ENCODE data around the gene RBM4. TPM values are rescaled to one million over a fixed set of nuclear protein-coding genes. Genes with fewer than 3 reads are reported as not detected.

The RBM4 gene
- total RNA-seq, 1 donor from 2014 or later: 153 TPM

DNA sequence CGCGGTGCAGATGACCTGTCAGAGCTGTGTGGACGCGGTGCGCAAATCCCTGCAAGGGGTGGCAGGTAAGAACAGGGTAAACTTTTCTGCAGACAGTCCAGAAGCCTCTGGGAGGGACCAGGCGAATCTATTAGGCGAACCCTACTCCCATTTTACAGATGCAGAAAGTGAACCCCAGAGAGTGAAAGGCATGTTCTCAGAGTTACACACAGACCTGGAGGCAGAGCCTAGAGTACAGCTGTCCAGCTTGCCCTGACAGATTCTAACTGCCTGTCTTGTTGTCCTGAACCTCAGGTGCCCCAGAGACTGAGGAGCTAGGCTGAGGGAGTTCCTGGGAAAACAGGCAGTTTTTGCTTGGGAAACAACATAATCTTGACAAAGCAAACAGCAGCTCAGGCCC lies 44.9 kb upstream of the RBM4 start:
- H2AFZ ChIP-seq (ENCODE audit: low read depth, low read length): peak overlapping the region; percentile 95

DNA sequence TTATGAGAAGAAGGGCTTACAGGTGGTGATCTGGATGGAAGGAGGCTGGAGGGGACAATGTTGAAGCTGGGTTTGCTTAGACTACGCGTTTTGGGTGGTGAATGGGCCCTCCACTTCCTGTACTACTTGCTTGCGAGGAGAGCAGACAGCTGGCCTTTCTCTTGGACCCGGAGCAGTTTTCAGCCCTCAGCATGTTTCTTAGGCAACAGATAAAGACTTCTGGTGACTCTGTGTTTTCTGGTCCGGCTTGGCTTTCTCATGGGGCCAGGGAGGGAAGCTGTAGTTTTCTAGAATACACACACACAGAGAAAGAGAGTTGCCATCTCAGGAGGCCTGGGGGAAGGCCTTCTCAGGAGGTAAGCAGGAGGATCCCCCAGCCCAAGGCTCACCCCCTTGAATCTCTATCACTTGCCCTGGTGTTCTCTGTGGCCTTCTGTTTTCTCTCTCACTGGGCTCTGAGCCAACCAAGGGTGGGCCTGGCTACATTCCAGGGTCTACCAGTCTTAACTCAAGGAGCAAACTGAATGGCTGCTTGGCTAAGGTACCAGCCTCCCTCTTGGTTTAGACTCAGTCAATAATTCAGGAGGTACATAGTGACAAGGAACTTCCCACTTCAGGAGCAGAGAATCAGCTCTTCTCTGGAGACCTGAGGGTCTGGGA lies 43.1 kb upstream of the RBM4 start:
- Histone ChIP-seq H3K27me3 (ENCODE audit: insufficient read depth, low read length) (no peaks in the 10 kb centered on the region), H3K9me3 (ENCODE audit: insufficient read depth, low read depth, low read length) (no peaks in the 10 kb centered on the region), H3K4me2 (ENCODE audit: low read length) (peak overlapping the region; percentile 34), H3K79me2 (ENCODE audit: insufficient read depth, low read length) (peaks cover 9% of the 10 kb centered on the region), H2AFZ (ENCODE audit: low read depth, low read length) (no peak overlapping the region), H3K4me1 (ENCODE audit: insufficient read depth, low read length) (peaks cover 17% of the 10 kb centered on the region), H3K4me3 (ENCODE audit: insufficient read depth, low read depth, low read length) (no peak overlapping the region), H3K36me3 (ENCODE audit: insufficient read depth, low read length) (peaks cover 4% of the 10 kb centered on the region), H3K27ac (ENCODE audit: low read depth, low read length) (no peak overlapping the region), H4K20me1 (ENCODE audit: insufficient read depth, low read length) (peaks cover 31% of the 10 kb centered on the region), H3K9ac (ENCODE audit: low read length) (no peak overlapping the region)
- Mint-ChIP-seq H3K27ac (ENCODE audit: unreplicated experiment) (no peak overlapping the region), H3K27me3 (ENCODE audit: low read depth, unreplicated experiment) (no peaks in the 10 kb centered on the region), H3K4me1 (ENCODE audit: low read depth, unreplicated experiment) (peaks cover 17% of the 10 kb centered on the region), H3K9me3 (ENCODE audit: unreplicated experiment) (peaks cover 7% of the 10 kb centered on the region), H3K36me3 (ENCODE audit: low read depth, unreplicated experiment) (peaks cover 10% of the 10 kb centered on the region), H3K4me3 (ENCODE audit: unreplicated experiment) (peak overlapping the region; percentile 43)
- peak; percentile 38 for DNase-seq (ENCODE audit: low read depth)
- FAIRE-seq: no peak
- no peak for TF ChIP-seq EZH2 (IDR thresholded peaks at IDR 0.05; ENCODE audit: insufficient read depth, low read length)
- TF ChIP-seq, protein P1, sequence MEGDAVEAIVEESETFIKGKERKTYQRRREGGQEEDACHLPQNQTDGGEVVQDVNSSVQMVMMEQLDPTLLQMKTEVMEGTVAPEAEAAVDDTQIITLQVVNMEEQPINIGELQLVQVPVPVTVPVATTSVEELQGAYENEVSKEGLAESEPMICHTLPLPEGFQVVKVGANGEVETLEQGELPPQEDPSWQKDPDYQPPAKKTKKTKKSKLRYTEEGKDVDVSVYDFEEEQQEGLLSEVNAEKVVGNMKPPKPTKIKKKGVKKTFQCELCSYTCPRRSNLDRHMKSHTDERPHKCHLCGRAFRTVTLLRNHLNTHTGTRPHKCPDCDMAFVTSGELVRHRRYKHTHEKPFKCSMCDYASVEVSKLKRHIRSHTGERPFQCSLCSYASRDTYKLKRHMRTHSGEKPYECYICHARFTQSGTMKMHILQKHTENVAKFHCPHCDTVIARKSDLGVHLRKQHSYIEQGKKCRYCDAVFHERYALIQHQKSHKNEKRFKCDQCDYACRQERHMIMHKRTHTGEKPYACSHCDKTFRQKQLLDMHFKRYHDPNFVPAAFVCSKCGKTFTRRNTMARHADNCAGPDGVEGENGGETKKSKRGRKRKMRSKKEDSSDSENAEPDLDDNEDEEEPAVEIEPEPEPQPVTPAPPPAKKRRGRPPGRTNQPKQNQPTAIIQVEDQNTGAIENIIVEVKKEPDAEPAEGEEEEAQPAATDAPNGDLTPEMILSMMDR (IDR thresholded peaks at IDR 0.05; ENCODE audit: insufficient read depth, low read depth, low read length): no peak

More for the DNA sequence above, 44.9 kb upstream of the RBM4 start:
- peaks cover 9% of the 10 kb centered on the region for H3K36me3 Mint-ChIP-seq (ENCODE audit: low read depth, unreplicated experiment)
- Histone ChIP-seq H4K20me1 (ENCODE audit: insufficient read depth, low read length) (peaks cover 17% of the 10 kb centered on the region), H3K9ac (ENCODE audit: low read length) (peak overlapping the region; percentile 86), H3K4me2 (ENCODE audit: low read length) (peak overlapping the region; percentile 99), H3K9me3 (ENCODE audit: insufficient read depth, low read depth, low read length) (no peaks in the 10 kb centered on the region), H3K4me1 (ENCODE audit: insufficient read depth, low read length) (peaks cover 15% of the 10 kb centered on the region), H3K79me2 (ENCODE audit: insufficient read depth, low read length) (peaks cover 9% of the 10 kb centered on the region), H3K36me3 (ENCODE audit: insufficient read depth, low read length) (no peaks in the 10 kb centered on the region), H3K27ac (ENCODE audit: low read depth, low read length) (no peak overlapping the region), H3K27me3 (ENCODE audit: insufficient read depth, low read length) (no peaks in the 10 kb centered on the region), H3K4me3 (ENCODE audit: insufficient read depth, low read depth, low read length) (peak overlapping the region; percentile 87)
- TF ChIP-seq EZH2 (IDR thresholded peaks at IDR 0.05; ENCODE audit: insufficient read depth, low read length): no peak
- TF ChIP-seq, protein P1 (IDR thresholded peaks at IDR 0.05; ENCODE audit: insufficient read depth, low read depth, low read length): no peak
- FAIRE-seq (no peak), DNase-seq (ENCODE audit: low read depth) (no peak)
- peaks cover 14% of the 10 kb centered on the region for H3K4me1 Mint-ChIP-seq (ENCODE audit: low read depth, unreplicated experiment)
- no peaks in the 10 kb centered on the region for H3K27me3 Mint-ChIP-seq (ENCODE audit: low read depth, unreplicated experiment)
- peak overlapping the region; percentile 99 for H3K27ac Mint-ChIP-seq (ENCODE audit: unreplicated experiment)
- H3K4me3 Mint-ChIP-seq (ENCODE audit: unreplicated experiment): peak overlapping the region; percentile 99
- peaks cover 10% of the 10 kb centered on the region for H3K9me3 Mint-ChIP-seq (ENCODE audit: unreplicated experiment)

DNA sequence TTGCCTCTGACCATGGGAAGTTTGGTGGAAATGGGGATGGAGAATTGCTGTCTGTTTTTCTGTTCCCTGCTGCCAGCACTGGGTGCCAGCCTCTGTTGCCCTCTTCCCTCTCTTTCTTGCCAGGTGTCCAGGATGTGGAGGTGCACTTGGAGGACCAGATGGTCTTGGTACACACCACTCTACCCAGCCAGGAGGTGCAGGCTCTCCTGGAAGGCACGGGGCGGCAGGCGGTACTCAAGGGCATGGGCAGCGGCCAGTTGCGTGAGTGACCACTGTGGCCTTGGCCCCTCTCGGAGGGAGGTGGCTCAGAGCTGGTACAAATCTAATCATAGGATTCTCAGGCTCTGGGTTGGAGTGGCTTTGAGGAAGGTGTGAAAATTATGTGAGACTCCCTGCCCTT lies 39.5 kb upstream of the RBM4 start:
- FAIRE-seq: no peak
- Mint-ChIP-seq H3K4me1 (ENCODE audit: low read depth, unreplicated experiment) (peaks cover 16% of the 10 kb centered on the region), H3K9me3 (ENCODE audit: unreplicated experiment) (no peaks in the 10 kb centered on the region)

More for the DNA sequence above, 39.5 kb upstream of the RBM4 start:
- Histone ChIP-seq H2AFZ (ENCODE audit: low read depth, low read length) (no peak overlapping the region), H3K4me1 (ENCODE audit: insufficient read depth, low read length) (peaks cover 29% of the 10 kb centered on the region), H4K20me1 (ENCODE audit: insufficient read depth, low read length) (peaks cover 54% of the 10 kb centered on the region), H3K27me3 (ENCODE audit: insufficient read depth, low read length) (no peaks in the 10 kb centered on the region), H3K36me3 (ENCODE audit: insufficient read depth, low read length) (peaks cover 4% of the 10 kb centered on the region), H3K9ac (ENCODE audit: low read length) (no peak overlapping the region), H3K4me2 (ENCODE audit: low read length) (no peak overlapping the region), H3K9me3 (ENCODE audit: insufficient read depth, low read depth, low read length) (no peaks in the 10 kb centered on the region), H3K4me3 (ENCODE audit: insufficient read depth, low read depth, low read length) (no peak overlapping the region), H3K79me2 (ENCODE audit: insufficient read depth, low read length) (no peaks in the 10 kb centered on the region), H3K27ac (ENCODE audit: low read depth, low read length) (no peak overlapping the region)
- no peak overlapping the region for H3K27ac Mint-ChIP-seq (ENCODE audit: unreplicated experiment)
- H3K27me3 Mint-ChIP-seq (ENCODE audit: low read depth, unreplicated experiment): no peaks in the 10 kb centered on the region
- H3K4me3 Mint-ChIP-seq (ENCODE audit: unreplicated experiment): no peak overlapping the region
- no peak for TF ChIP-seq EZH2 (IDR thresholded peaks at IDR 0.05; ENCODE audit: insufficient read depth, low read length)
- TF ChIP-seq, protein P1 (IDR thresholded peaks at IDR 0.05; ENCODE audit: insufficient read depth, low read depth, low read length): no peak
- DNase-seq (ENCODE audit: low read depth): no peak
- H3K36me3 Mint-ChIP-seq (ENCODE audit: low read depth, unreplicated experiment): peaks cover 12% of the 10 kb centered on the region
